Upper lobe of left lung (tissue), 4 donors: Measurements from ENCODE around the gene SORL1.

ENCODE experiments used
- EP300 ChIP-seq, 4 donors: sonication (generic); formaldehyde crosslinking; IDR thresholded peaks; one replicate each; pipeline ENCODE4 v1.5.1; 2017; ENCODE audit warnings: antibody characterized with exemption in 4 of 4, control low read depth in 2 of 4
- POLR2A ChIP-seq, 4 donors: fragments of 450-650 bp; IDR thresholded peaks; one replicate each; pipeline ENCODE4 v1.5.1; 2016 to 2017; ENCODE audit warnings: antibody characterized with exemption in 4 of 4, mild to moderate bottlenecking in 2 of 4
- POLR2AphosphoS5 ChIP-seq, 2 donors: sonication (generic); formaldehyde crosslinking; IDR thresholded peaks; one replicate each; pipeline ENCODE4 v1.5.1; 2017; ENCODE audit warnings: antibody characterized with exemption in 2 of 2
- TF ChIP-seq, protein P1 (sequence below), 6 experiments: fragments of 450-650 bp in 4 of 6; fragments of 200-600 bp in 2 of 6; sonication (generic) in 2 of 6; IDR thresholded peaks; one replicate each; pipeline ENCODE4 v1.5.1; 2016 to 2019; ENCODE audit warnings: antibody characterized with exemption in 6 of 6

DNA sequence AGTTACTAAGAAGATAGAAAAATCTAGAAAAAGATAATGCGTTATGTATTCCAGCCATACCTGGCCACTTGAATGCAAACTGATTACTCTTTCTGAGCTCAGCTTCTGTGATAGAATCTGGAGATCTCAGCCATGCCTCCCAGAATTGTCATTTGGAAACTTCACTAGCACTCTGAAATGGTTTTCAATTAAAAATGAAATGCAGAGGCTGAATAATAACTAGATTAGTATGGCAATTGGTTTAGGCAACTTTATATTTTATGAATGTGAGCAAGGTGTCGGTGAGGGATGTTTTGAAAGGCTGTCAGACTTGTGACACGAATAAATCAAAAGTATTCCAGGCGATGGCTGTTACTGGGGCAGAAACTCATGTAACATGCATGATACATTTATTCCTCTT is 129.5 kb downstream of the SORL1 start:
- TF ChIP-seq, protein P1, sequence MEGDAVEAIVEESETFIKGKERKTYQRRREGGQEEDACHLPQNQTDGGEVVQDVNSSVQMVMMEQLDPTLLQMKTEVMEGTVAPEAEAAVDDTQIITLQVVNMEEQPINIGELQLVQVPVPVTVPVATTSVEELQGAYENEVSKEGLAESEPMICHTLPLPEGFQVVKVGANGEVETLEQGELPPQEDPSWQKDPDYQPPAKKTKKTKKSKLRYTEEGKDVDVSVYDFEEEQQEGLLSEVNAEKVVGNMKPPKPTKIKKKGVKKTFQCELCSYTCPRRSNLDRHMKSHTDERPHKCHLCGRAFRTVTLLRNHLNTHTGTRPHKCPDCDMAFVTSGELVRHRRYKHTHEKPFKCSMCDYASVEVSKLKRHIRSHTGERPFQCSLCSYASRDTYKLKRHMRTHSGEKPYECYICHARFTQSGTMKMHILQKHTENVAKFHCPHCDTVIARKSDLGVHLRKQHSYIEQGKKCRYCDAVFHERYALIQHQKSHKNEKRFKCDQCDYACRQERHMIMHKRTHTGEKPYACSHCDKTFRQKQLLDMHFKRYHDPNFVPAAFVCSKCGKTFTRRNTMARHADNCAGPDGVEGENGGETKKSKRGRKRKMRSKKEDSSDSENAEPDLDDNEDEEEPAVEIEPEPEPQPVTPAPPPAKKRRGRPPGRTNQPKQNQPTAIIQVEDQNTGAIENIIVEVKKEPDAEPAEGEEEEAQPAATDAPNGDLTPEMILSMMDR (IDR thresholded peaks at IDR 0.05): no peak
- TF ChIP-seq EP300 (IDR thresholded peaks at IDR 0.05): no peak
- no peak for TF ChIP-seq POLR2A (IDR thresholded peaks at IDR 0.05)
- TF ChIP-seq POLR2AphosphoS5 (IDR thresholded peaks at IDR 0.05): no peak
